Peyer's patch (tissue), 4 donors: Measurements from ENCODE around the gene SGPL1. TPM values are rescaled to one million over a fixed set of nuclear protein-coding genes. Genes with fewer than 3 reads are reported as not detected.

Source experiments
- DNase-seq, 3 donors: peaks; one replicate each; pipeline ENCODE4 v3.0.0-alpha.2; 2017 to 2019
- H3K27ac ChIP-seq, 4 donors: fragments of 200-600 bp; sonication (generic); one replicate each; pipeline ENCODE4 v1.5.1; 2016 to 2019
- H3K27me3 ChIP-seq, 2 donors: fragments of 200-600 bp; sonication (generic); one replicate each; pipeline ENCODE4 v1.5.1; 2019
- H3K36me3 ChIP-seq, 3 donors: fragments of 200-600 bp; sonication (generic); one replicate each; pipeline ENCODE4 v1.5.1; 2016 to 2019
- H3K4me1 ChIP-seq, 4 donors: fragments of 200-600 bp; sonication (generic); one replicate each; pipeline ENCODE4 v1.5.1; 2016 to 2019
- H3K4me3 ChIP-seq, 4 donors: fragments of 200-600 bp; sonication (generic); 1 replicate in 3 of 4; 2 replicates in 1 of 4; pipeline ENCODE4 v1.5.1; 2016 to 2019; ENCODE audit warnings: mild to moderate bottlenecking in 1 of 4
- H3K9me3 ChIP-seq, 4 donors: fragments of 200-600 bp; sonication (generic); one replicate each; pipeline ENCODE4 v1.5.1; 2016 to 2019; ENCODE audit warnings: mild to moderate bottlenecking in 1 of 4
- POLR2A ChIP-seq, 2 donors: fragments of 450-650 bp; IDR thresholded peaks; one replicate each; pipeline ENCODE4 v1.5.1; 2017; ENCODE audit warnings: antibody characterized with exemption in 2 of 2, mild to moderate bottlenecking in 2 of 2, moderate library complexity in 2 of 2
- total RNA-seq, 4 donors: library from RNA; depleted of rRNA; stranded (reverse); fragments of >200 nt; gene quantifications; one replicate each; pipeline ENCODE4 v1.1.0, GENCODE V29; 2016
- TF ChIP-seq, protein P1 (sequence below), 6 experiments: fragments of 450-650 bp in 4 of 6; fragments of 200-600 bp in 2 of 6; sonication (generic) in 1 of 6; IDR thresholded peaks; one replicate each; pipeline ENCODE4 v1.5.1; 2017 to 2019; ENCODE audit warnings: antibody characterized with exemption in 6 of 6, mild to moderate bottlenecking in 3 of 6, moderate library complexity in 1 of 6

Gene SGPL1
- total RNA-seq, 4 donors from 2014 or later, result 31.4 to 101 (median 82.1) TPM

- peak overlapping the region; percentile 65 to 95 (median 85) for H3K4me3 ChIP-seq
- H3K27ac ChIP-seq, result peak overlapping the region; percentile 88 to 98 (median 91)
- H3K4me1 ChIP-seq, result peaks cover 0 to 14% (median 4%) of the 10 kb centered on the region in 4 donors
- no peak for TF ChIP-seq POLR2A (IDR thresholded peaks at IDR 0.05)
- TF ChIP-seq, protein P1, sequence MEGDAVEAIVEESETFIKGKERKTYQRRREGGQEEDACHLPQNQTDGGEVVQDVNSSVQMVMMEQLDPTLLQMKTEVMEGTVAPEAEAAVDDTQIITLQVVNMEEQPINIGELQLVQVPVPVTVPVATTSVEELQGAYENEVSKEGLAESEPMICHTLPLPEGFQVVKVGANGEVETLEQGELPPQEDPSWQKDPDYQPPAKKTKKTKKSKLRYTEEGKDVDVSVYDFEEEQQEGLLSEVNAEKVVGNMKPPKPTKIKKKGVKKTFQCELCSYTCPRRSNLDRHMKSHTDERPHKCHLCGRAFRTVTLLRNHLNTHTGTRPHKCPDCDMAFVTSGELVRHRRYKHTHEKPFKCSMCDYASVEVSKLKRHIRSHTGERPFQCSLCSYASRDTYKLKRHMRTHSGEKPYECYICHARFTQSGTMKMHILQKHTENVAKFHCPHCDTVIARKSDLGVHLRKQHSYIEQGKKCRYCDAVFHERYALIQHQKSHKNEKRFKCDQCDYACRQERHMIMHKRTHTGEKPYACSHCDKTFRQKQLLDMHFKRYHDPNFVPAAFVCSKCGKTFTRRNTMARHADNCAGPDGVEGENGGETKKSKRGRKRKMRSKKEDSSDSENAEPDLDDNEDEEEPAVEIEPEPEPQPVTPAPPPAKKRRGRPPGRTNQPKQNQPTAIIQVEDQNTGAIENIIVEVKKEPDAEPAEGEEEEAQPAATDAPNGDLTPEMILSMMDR (IDR thresholded peaks at IDR 0.05), result peak in 1 of 6 experiments; percentile 11
- H3K9me3 ChIP-seq, result no peaks in the 10 kb centered on the region
- peaks cover 0 to 9% (median 0%) of the 10 kb centered on the region in 3 donors for H3K36me3 ChIP-seq
- peak; percentile 41 to 81 (median 75) for DNase-seq
- H3K27me3 ChIP-seq, result no peaks in the 10 kb centered on the region
Observed at GRCh38 chr10:70816220-70816894, 609 bp downstream of the SGPL1 start.

DNA sequence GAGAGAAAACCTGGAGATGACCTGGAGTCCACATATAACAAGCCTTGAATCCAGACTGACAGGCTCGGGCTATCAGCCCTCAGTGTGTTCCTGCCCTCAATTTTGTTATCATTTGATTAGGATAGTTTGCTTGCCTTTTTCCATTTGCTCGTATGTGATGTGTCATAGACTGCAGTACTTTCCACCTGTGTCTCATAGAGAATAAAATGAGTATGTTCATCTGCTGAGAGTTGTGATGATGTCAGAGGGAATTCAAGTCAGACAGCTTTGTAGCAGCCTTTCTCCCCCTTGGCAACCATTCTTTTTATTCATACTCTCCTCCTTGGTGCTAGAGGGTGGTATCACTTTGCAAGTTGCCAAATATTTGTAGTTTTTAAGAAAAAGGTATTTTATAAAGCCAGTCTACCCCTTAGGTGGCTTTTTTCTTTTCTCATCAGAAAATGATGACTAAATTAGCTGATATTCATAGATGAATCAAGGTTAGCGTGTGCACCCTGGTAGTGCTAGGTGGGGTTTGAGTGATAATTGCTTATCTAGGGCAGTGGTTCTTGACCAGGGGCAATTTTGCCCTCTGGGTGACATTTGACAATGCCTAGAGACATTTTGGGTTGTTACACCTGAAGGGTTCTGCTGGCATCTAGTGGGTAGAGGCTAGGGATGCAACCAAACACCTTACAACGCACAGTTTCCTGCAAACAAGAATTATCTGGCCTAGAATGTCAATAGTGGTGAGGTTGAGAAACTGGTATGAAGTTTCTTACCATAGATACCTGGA, 5.4 kb downstream of the SGPL1 start:
- Histone ChIP-seq H3K27ac (no peak overlapping the region), H3K9me3 (no peaks in the 10 kb centered on the region), H3K4me3 (no peak overlapping the region), H3K4me1 (peaks cover 0 to 14% (median 0%) of the 10 kb centered on the region in 4 donors), H3K27me3 (no peaks in the 10 kb centered on the region), H3K36me3 (peaks cover 0 to 9% (median 0%) of the 10 kb centered on the region in 3 donors)
- TF ChIP-seq, protein P1 (IDR thresholded peaks at IDR 0.05), result no peak
- no peak for TF ChIP-seq POLR2A (IDR thresholded peaks at IDR 0.05)
- DNase-seq, result no peak

- Histone ChIP-seq H3K4me1 (peaks cover 0 to 18% (median 2%) of the 10 kb centered on the region in 4 donors), H3K27me3 (no peaks in the 10 kb centered on the region), H3K36me3 (peaks cover 0 to 9% (median 0%) of the 10 kb centered on the region in 3 donors), H3K4me3 (no peak overlapping the region), H3K27ac (no peak overlapping the region), H3K9me3 (no peaks in the 10 kb centered on the region)
- TF ChIP-seq POLR2A (IDR thresholded peaks at IDR 0.05), result no peak
- TF ChIP-seq, protein P1 (IDR thresholded peaks at IDR 0.05), result no peak
- no peak for DNase-seq
Observed at GRCh38 chr10:70822076-70822820, 6.5 kb downstream of the SGPL1 start.

- no peaks in the 10 kb centered on the region for H3K36me3 ChIP-seq
- DNase-seq, result no peak
- H3K9me3 ChIP-seq, result no peaks in the 10 kb centered on the region
- no peak overlapping the region for H3K4me3 ChIP-seq
- H3K4me1 ChIP-seq, result peaks cover 0 to 51% (median 2%) of the 10 kb centered on the region in 4 donors
- no peaks in the 10 kb centered on the region for H3K27me3 ChIP-seq
- TF ChIP-seq POLR2A (IDR thresholded peaks at IDR 0.05), result no peak
- no peak overlapping the region for H3K27ac ChIP-seq
Observed at GRCh38 chr10:70827086-70827757, 11.5 kb downstream of the SGPL1 start.

DNA sequence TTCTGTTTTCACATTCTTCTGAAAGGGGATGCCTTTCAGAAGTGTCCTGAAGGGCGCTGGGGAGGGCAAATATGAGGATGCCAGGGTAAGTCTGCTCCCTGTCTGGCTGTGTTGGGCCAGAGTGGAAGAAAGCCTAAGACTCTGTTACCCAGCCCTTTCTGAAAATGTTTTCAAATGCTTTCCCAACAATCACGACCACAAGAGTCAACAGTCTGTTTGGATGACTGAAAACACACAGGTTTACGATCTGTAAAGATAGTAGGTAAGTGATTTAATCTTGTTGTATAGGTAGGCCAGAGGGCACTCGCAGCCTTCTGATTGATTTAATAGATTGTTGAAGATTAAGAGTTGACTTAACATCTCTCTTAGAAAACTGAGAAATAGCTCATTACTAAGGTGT, 13.2 kb downstream of the SGPL1 start:
- Histone ChIP-seq H3K27me3 (no peaks in the 10 kb centered on the region), H3K4me3 (no peak overlapping the region), H3K36me3 (no peaks in the 10 kb centered on the region), H3K4me1 (peaks cover 0 to 51% (median 5%) of the 10 kb centered on the region in 4 donors), H3K9me3 (no peaks in the 10 kb centered on the region), H3K27ac (peak overlapping the region in 3 of 4 donors; percentile 29 to 85 (median 85))
- DNase-seq, result no peak
- no peak for TF ChIP-seq POLR2A (IDR thresholded peaks at IDR 0.05)
- TF ChIP-seq, protein P1 (IDR thresholded peaks at IDR 0.05), result peak in 2 of 6 experiments; percentile 6 to 23
